ENCODE measurements around the gene URM1.

DNA sequence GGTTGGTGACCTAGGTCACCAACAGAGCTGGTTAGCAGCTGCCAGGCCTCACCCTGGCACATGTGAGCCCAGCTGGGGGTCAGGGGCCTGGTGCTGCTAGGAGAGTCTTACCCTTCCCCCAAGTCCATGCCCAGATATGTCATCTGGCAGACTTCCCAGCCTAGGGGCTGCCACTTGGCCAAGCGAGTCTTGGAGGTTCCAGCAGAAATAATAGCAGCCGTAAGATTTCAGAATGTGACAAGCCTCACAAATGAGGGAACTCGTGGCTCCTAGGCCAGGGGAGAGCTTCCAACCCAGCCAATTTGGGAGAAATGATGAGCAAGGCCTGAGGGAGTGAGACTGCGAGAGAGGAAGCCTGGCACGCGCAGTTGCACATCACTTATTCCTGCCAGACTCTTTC, 11.1 kb downstream of the URM1 start:
- TF ChIP-seq CTCF (IDR thresholded peaks at IDR 0.05) (no peak), POLR2A (IDR thresholded peaks at IDR 0.05) (no peak), POLR2AphosphoS5 (IDR thresholded peaks at IDR 0.05) (no peak)

Measured in transverse colon (tissue), 4 donors.